Measurements from ENCODE around the gene MAP4.
A peak's percentile ranks its signal among the peaks of the same experiment; 100 is the strongest.

MAP4 gene

GRCh38 chr3:48002787-48003186, 13.4 kb downstream of the MAP4 start:
- DNase-seq (ENCODE audit: low read depth) = no peak
- no peak for TF ChIP-seq CTCF (IDR thresholded peaks at IDR 0.05; ENCODE audit: insufficient read depth, low read depth, low read length, missing control alignments)
- no peak overlapping the region for H3K4me3 ChIP-seq (ENCODE audit: low read length)

GRCh38 chr3:48001991-48002390, 14.2 kb downstream of the MAP4 start:
- no peak for TF ChIP-seq CTCF (IDR thresholded peaks at IDR 0.05; ENCODE audit: insufficient read depth, low read depth, low read length, missing control alignments)
- H3K4me3 ChIP-seq (ENCODE audit: low read length) = no peak overlapping the region
- no peak for DNase-seq (ENCODE audit: low read depth)

- DNase-seq (ENCODE audit: low read depth) = no peak
- H3K4me3 ChIP-seq (ENCODE audit: low read length) = no peak overlapping the region
- no peak for TF ChIP-seq CTCF (IDR thresholded peaks at IDR 0.05; ENCODE audit: insufficient read depth, low read depth, low read length, missing control alignments)
Observed at GRCh38 chr3:48000212-48000611, 16.0 kb downstream of the MAP4 start.

- H3K4me3 ChIP-seq (ENCODE audit: low read length) = no peak overlapping the region
- no peak for TF ChIP-seq CTCF (IDR thresholded peaks at IDR 0.05; ENCODE audit: insufficient read depth, low read depth, low read length, missing control alignments)
- DNase-seq (ENCODE audit: low read depth) = no peak
Observed at GRCh38 chr3:47996440-47996839, 19.8 kb downstream of the MAP4 start.

- no peak for TF ChIP-seq CTCF (IDR thresholded peaks at IDR 0.05; ENCODE audit: insufficient read depth, low read depth, low read length, missing control alignments)
- H3K4me3 ChIP-seq (ENCODE audit: low read length) = no peak overlapping the region
- no peak for DNase-seq (ENCODE audit: low read depth)
Observed at GRCh38 chr3:47994180-47994579, 22.0 kb downstream of the MAP4 start.

- TF ChIP-seq CTCF (IDR thresholded peaks at IDR 0.05; ENCODE audit: insufficient read depth, low read depth, low read length, missing control alignments) = no peak
- no peak for DNase-seq (ENCODE audit: low read depth)
- H3K4me3 ChIP-seq (ENCODE audit: low read length) = no peak overlapping the region
Observed at GRCh38 chr3:47991341-47991740, 24.9 kb downstream of the MAP4 start.

GRCh38 chr3:47989981-47990440, 26.2 kb downstream of the MAP4 start:
- TF ChIP-seq CTCF (IDR thresholded peaks at IDR 0.05; ENCODE audit: insufficient read depth, low read depth, low read length, missing control alignments) = peak; percentile 95
- H3K4me3 ChIP-seq (ENCODE audit: low read length) = no peak overlapping the region
- peak; percentile 95 for DNase-seq (ENCODE audit: low read depth)
